Measurements from ENCODE around the gene MCOLN3. TPM values are rescaled to one million over a fixed set of nuclear protein-coding genes. Genes with fewer than 3 reads are reported as not detected.

The MCOLN3 gene
- total RNA-seq, 2 donors from 2014 or later = 10.1 to 12.6 TPM

DNA sequence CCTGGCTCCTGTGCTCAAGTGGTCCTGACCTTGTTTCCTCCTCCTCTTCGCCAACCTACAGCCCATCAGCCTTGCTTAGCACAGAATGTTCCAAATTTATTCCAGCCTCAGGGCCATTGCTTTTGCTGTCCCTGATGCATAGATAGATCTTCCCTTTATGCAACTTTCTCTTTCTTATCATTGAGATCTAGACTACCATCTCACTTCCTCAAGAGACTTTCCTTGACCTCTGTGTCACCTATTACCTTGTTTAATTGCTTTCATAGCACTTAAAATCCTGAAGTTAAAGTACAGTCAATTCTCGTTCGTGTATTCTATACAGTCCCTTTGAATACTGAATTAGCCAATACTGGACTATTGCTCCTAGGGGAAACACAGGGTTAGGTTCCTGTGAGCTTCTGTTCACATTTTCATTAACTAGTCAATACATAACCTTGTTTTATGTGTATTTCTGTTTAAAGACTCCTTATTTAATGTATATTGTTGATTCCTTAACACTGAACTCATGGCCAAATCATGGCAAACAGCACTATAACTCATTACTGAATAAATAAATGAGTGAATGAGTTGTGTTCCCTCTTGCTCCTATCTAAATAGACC lies 26.2 kb upstream of the MCOLN3 start:
- 93 to 100% methylated on average over 1 to 3 of the region's 3 CpGs for WGBS, 2 experiments (ENCODE audit: insufficient coverage in 1 of 2, insufficient read length in 1 of 2)
- H3K4me1 ChIP-seq (ENCODE audit: control insufficient read depth, insufficient read depth, low read length) = no peaks in the 10 kb centered on the region

DNA sequence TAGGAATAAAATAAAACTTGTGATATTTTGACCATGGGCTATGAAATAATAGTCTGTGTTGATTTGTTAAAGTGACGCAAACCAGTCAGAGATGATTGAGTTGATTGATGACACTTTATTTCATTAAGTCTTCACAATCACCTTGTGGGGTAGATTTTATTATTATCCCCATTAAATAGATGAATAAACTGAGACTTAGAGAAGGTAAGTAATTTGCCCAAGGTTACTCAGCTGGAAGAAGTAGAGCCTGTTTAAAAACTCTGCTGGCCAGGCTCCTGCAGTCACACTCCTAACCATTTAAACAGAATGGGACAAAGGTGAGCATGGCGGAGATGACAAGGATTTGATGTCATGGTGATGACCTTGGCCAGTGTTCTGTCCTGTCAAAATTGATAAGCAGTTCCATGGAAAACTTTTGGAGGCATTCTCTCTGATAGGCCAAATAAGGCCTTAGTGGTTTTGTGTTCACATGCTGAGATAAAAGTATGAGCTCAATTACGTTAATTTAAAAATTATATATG lies 22.7 kb upstream of the MCOLN3 start:
- Histone ChIP-seq H3K4me3 (ENCODE audit: low read length) (no peak overlapping the region), H3K9ac (ENCODE audit: extremely low read depth, low read length, poor library complexity, severe bottlenecking) (no peak overlapping the region), H3K9me3 (ENCODE audit: control insufficient read depth, low read length) (no peaks in the 10 kb centered on the region), H3K27me3 (ENCODE audit: control insufficient read depth, insufficient read depth, low read length, poor library complexity, severe bottlenecking) (no peaks in the 10 kb centered on the region), H3K27ac (ENCODE audit: low read depth, low read length) (no peak overlapping the region), H3K4me1 (ENCODE audit: control insufficient read depth, insufficient read depth, low read length) (no peaks in the 10 kb centered on the region), H3K36me3 (ENCODE audit: control insufficient read depth, insufficient read depth, low read length) (no peaks in the 10 kb centered on the region)
- Mint-ChIP-seq H3K36me3 (ENCODE audit: low read depth) (no peaks in the 10 kb centered on the region), H3K9me3 (no peaks in the 10 kb centered on the region), H3K4me1 (peaks cover 7% of the 10 kb centered on the region), H3K4me3 (no peak overlapping the region), H3K27me3 (ENCODE audit: insufficient read depth) (peaks cover 2% of the 10 kb centered on the region), H3K27ac (no peak overlapping the region)
- TF ChIP-seq, protein P1, sequence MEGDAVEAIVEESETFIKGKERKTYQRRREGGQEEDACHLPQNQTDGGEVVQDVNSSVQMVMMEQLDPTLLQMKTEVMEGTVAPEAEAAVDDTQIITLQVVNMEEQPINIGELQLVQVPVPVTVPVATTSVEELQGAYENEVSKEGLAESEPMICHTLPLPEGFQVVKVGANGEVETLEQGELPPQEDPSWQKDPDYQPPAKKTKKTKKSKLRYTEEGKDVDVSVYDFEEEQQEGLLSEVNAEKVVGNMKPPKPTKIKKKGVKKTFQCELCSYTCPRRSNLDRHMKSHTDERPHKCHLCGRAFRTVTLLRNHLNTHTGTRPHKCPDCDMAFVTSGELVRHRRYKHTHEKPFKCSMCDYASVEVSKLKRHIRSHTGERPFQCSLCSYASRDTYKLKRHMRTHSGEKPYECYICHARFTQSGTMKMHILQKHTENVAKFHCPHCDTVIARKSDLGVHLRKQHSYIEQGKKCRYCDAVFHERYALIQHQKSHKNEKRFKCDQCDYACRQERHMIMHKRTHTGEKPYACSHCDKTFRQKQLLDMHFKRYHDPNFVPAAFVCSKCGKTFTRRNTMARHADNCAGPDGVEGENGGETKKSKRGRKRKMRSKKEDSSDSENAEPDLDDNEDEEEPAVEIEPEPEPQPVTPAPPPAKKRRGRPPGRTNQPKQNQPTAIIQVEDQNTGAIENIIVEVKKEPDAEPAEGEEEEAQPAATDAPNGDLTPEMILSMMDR (conservative IDR thresholded peaks at IDR 0.05) = no peak
- DNase-seq = no peak
- 99 to 100% methylated on average over 1 to 3 of the region's 3 CpGs for WGBS, 2 experiments (ENCODE audit: insufficient coverage in 1 of 2, insufficient read length in 1 of 2)

More for the DNA sequence above, 26.2 kb upstream of the MCOLN3 start:
- no peaks in the 10 kb centered on the region for H3K4me1 Mint-ChIP-seq
- Histone ChIP-seq H3K36me3 (ENCODE audit: control insufficient read depth, insufficient read depth, low read length) (no peaks in the 10 kb centered on the region), H3K4me3 (ENCODE audit: low read length) (no peak overlapping the region), H3K9ac (ENCODE audit: extremely low read depth, low read length, poor library complexity, severe bottlenecking) (no peak overlapping the region), H3K9me3 (ENCODE audit: control insufficient read depth, low read length) (no peaks in the 10 kb centered on the region), H3K27ac (ENCODE audit: low read depth, low read length) (no peak overlapping the region), H3K27me3 (ENCODE audit: control insufficient read depth, insufficient read depth, low read length, poor library complexity, severe bottlenecking) (no peaks in the 10 kb centered on the region)
- no peaks in the 10 kb centered on the region for H3K36me3 Mint-ChIP-seq (ENCODE audit: low read depth)
- H3K27ac Mint-ChIP-seq = no peak overlapping the region
- TF ChIP-seq, protein P1 (conservative IDR thresholded peaks at IDR 0.05) = no peak
- H3K9me3 Mint-ChIP-seq = no peaks in the 10 kb centered on the region
- no peak for DNase-seq
- no peak overlapping the region for H3K4me3 Mint-ChIP-seq
- no peaks in the 10 kb centered on the region for H3K27me3 Mint-ChIP-seq (ENCODE audit: insufficient read depth)

DNA sequence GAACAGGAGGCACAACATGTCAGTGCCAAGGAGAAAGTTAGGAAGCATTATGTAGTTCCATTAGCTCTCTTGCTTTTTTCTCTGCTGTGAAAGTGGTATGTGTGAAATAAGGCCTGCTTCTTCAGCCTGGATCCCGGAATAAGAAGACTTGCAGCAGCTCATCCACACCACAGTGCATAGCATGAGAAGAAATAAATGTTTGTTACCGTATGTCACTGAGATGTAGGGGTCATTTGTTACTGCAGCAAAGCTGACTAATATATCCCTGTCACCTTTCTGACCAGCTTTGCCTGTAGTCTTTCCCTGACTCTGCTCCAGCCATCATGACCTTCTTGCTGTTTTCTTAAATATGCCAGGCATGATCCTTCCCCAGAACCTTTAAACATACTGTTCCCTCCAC lies 20.5 kb upstream of the MCOLN3 start:
- Mint-ChIP-seq H3K36me3 (ENCODE audit: low read depth) (no peaks in the 10 kb centered on the region), H3K4me1 (peaks cover 7% of the 10 kb centered on the region), H3K9me3 (no peaks in the 10 kb centered on the region), H3K27me3 (ENCODE audit: insufficient read depth) (peaks cover 2% of the 10 kb centered on the region), H3K4me3 (no peak overlapping the region), H3K27ac (no peak overlapping the region)
- H3K4me1 ChIP-seq (ENCODE audit: control insufficient read depth, insufficient read depth, low read length) = no peaks in the 10 kb centered on the region
- no peaks in the 10 kb centered on the region for H3K27me3 ChIP-seq (ENCODE audit: control insufficient read depth, insufficient read depth, low read length, poor library complexity, severe bottlenecking)
- no peaks in the 10 kb centered on the region for H3K36me3 ChIP-seq (ENCODE audit: control insufficient read depth, insufficient read depth, low read length)
- H3K27ac ChIP-seq (ENCODE audit: low read depth, low read length) = no peak overlapping the region
- TF ChIP-seq, protein P1 (conservative IDR thresholded peaks at IDR 0.05) = no peak
- DNase-seq = no peak
- H3K9ac ChIP-seq (ENCODE audit: extremely low read depth, low read length, poor library complexity, severe bottlenecking) = no peak overlapping the region
- H3K4me3 ChIP-seq (ENCODE audit: low read length) = no peak overlapping the region
- no peaks in the 10 kb centered on the region for H3K9me3 ChIP-seq (ENCODE audit: control insufficient read depth, low read length)
- WGBS, 2 experiments (ENCODE audit: insufficient coverage in 1 of 2, insufficient read length in 1 of 2) = 97% methylated on average over 2 of the region's 2 CpGs; no CpG with 5 or more reads in 1 of the 2 experiments
